Adrenal gland (tissue), 5 donors: ENCODE data around the gene ALDH18A1.

Source experiments
- POLR2A ChIP-seq, 2 donors: fragments of 450-650 bp; IDR thresholded peaks; one replicate each; pipeline ENCODE4 v1.6.1; 2017; ENCODE audit warnings: antibody characterized with exemption in 2 of 2, mild to moderate bottlenecking in 2 of 2, moderate library complexity in 1 of 2
- TF ChIP-seq, protein P1 (sequence below), 6 experiments: fragments of 450-650 bp in 4 of 6; fragments of 200-600 bp in 2 of 6; sonication (generic) in 1 of 6; IDR thresholded peaks; 1 replicate in 5 of 6; 2 replicates in 1 of 6; pipeline versions ENCODE4 v1.5.1 to v1.8.0; 2016 to 2021; ENCODE audit warnings: antibody characterized with exemption in 6 of 6, mild to moderate bottlenecking in 2 of 6, moderate library complexity in 1 of 6
- donor health status: DM: no; HTN: no; CAD: no.

DNA sequence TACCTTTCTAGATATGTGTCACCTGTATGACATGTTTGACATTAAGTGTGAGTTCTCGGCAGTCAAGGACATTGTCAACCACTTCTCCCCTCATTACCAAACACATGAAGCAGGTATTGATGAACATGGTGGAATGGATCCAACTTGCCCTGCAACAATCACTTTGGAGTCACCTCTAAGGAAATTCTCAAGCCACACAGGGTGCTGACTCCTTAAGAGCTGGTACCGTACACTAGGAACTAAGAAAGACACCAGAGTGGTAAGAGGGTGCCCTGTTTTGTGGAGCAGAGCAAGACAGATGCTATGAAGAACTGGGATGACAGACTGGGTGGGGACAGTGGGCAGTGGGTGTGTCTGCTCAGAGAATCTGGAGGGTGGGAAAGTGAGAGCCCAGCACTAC lies 77.9 kb downstream of the ALDH18A1 start:
- TF ChIP-seq, protein P1, sequence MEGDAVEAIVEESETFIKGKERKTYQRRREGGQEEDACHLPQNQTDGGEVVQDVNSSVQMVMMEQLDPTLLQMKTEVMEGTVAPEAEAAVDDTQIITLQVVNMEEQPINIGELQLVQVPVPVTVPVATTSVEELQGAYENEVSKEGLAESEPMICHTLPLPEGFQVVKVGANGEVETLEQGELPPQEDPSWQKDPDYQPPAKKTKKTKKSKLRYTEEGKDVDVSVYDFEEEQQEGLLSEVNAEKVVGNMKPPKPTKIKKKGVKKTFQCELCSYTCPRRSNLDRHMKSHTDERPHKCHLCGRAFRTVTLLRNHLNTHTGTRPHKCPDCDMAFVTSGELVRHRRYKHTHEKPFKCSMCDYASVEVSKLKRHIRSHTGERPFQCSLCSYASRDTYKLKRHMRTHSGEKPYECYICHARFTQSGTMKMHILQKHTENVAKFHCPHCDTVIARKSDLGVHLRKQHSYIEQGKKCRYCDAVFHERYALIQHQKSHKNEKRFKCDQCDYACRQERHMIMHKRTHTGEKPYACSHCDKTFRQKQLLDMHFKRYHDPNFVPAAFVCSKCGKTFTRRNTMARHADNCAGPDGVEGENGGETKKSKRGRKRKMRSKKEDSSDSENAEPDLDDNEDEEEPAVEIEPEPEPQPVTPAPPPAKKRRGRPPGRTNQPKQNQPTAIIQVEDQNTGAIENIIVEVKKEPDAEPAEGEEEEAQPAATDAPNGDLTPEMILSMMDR (IDR thresholded peaks at IDR 0.05), result no peak
- TF ChIP-seq POLR2A (IDR thresholded peaks at IDR 0.05), result no peak
